Ureter (tissue), 1 donor: ENCODE measurements around the gene BRMS1. TPM values are rescaled to one million over a fixed set of nuclear protein-coding genes. Genes with fewer than 3 reads are reported as not detected.

ENCODE experiments used
- DNase-seq: peaks from one replicate; pipeline ENCODE4 v3.0.0-alpha.2; 2020; ENCODE audit warnings: low spot score
- total RNA-seq: library from RNA; stranded (reverse); gene quantifications from one replicate; pipeline ENCODE4 v1.2.4, GENCODE V29; 2023
- donor health status: DM: yes; HTN: yes; CAD: no.

The BRMS1 gene
- total RNA-seq, 1 donor from 2014 or later: 25.7 TPM

DNA sequence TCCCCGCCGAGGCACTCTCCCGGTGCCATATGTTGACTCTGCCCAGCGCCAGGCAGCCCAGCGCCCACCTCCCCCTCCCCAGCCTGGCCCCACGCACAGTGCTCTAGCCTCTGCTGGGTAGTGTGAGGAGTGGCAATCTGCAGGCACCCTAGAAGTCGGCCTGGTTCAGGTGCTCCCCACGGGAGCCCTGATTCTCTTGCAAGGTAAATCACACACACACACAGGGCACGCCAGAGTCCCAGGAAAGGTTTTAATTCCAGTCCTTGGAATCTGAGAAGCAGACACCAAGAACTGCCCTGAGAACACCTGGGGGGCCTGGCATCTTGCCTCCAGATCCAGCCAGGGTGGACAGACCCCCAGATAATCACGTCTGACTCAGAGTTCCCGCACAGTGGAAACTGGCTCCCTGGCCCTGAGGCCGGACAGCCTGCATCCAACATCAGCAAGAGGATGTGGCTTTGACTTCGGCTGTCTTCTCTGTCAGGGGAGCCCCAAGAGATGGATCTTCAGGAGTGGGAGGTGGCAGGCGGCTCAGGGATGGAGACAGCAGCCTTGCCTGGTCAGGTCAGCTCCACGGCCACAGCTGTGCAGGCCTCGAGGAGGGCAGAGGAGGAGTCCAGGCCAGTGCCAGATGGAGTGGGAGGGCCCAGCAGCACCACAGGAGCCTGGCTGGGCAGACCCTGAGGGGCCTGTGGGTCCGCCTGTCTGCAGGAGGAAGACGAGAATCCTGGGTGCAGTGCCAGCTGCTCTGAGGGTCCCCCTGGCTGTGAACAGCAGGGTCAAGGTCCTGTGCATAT is 7.6 kb downstream of the BRMS1 start:
- no peak for DNase-seq

DNA sequence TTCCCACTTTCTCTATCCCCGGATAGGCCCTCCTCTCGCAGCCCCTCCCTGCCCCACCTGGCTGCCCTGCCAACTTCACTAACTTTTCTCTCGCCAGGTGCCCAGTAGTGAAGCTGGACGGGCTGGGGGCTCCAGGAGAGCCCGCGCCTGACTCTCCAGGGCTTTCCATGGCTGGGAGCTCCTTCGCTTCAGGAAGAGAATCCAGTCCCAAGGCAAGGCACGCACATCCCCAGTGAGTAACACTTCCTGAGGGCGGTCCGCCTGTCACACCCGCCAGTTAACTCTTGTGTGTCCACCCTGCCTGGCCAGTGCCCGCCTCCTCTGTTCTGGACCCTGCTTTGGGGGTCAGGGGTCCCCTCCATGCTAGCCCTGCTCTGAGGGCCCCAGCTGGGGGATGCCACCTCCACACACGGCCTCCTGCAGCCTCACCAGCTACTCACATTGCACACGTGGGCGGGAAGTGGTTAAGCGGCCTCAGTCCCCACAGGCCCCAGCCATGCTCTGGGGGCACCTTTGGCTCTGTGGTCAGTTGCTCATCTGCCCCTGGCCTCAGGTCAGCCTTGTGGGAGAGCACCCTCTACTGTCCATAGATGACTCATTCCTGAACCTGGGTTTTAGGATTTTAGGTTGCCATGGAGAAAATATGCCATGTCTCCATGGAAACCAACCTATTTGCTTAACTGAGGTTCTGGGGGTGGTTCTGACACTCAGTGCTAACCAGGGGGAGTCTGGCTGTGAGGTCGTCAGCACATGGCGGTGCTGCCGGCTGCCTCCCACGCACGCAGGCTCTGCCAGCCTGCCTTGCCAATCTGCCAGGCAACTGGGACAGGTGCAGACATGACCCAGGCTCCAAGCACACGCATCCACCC is 8.4 kb downstream of the BRMS1 start, which contains the start of gene RIN1:
Gene RIN1, minus strand, starts transcription at position 201 of the 869 bp plus-strand sequence. Its CDS starts 32 bp downstream, at position 169.
- DNase-seq: peak; percentile 82

DNA sequence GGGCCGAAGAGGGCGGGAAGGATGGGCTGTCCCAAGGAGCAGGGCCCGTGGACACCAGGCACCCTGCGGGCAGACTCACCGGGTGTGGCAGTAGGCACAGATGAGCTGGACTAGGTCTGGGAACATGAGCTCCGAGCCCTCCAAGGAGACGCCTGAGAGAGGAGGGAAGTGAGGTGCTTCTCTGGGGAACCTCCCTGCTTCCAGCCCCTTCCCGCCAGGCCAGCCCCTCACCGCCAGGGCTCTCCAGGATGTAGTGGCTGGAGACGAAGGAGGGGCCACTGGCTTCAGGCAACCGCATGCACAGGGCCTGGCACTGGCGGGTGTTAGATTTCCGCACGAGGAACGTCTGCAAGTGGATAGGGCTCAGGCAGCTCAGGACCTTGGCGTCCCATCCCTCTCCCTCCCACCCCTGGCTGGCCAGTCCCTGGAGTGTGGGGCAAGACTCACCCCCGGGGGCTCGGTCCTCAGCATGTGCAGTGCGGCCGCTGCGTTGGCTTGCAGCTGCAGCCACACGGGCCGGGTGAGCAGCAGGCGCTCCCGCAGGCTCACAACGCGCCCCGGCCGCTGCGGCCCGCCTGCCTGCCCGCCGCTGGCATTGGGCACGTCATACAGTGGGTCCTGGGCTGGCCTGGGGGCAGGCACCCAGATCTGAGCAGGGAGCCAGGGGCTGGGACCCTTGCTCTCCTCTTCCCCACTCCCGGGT is 9.2 kb downstream of the BRMS1 start:
- DNase-seq: no peak

DNA sequence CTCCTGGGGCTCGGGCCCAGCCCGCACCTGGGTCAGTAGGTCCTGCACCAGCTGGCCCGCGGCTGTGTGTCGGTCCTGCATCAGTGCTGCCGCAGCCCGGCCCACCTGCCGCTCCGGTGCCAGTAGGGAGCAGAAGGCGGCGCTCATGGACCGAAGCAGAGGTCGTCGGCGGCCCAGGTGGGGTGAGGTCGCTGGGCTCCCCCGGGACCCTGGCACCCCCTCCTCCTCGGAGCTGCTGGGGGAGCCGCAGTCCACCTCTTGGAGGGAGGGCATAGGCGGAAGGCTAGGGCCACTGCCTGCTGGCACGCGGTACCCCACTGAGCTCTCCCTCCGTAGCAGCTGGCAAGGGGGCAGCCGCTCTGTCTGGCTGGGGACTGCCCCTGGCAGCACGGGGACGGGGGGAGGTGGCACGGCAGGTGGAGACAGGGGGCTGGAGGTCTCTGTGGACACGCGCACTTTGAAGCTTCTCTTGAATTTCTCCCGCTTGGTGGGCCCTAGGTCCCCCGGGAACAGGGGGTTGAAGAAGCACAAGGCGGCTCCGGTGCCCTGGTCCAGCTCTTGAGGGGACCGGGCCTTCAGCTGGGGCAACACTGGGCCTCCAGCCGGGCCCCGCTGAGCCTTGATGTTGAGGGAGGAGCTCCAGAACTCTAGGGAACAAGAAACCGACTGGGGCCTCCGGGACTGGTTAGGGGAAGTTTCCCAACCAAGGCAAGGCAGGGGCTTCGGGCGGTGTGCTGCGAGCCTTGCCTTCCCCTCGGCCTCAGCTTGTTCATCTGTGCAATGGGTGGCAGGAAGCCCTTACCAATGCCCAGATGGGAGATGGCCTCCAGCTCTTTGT is 10.1 kb downstream of the BRMS1 start:
- no peak for DNase-seq

DNA sequence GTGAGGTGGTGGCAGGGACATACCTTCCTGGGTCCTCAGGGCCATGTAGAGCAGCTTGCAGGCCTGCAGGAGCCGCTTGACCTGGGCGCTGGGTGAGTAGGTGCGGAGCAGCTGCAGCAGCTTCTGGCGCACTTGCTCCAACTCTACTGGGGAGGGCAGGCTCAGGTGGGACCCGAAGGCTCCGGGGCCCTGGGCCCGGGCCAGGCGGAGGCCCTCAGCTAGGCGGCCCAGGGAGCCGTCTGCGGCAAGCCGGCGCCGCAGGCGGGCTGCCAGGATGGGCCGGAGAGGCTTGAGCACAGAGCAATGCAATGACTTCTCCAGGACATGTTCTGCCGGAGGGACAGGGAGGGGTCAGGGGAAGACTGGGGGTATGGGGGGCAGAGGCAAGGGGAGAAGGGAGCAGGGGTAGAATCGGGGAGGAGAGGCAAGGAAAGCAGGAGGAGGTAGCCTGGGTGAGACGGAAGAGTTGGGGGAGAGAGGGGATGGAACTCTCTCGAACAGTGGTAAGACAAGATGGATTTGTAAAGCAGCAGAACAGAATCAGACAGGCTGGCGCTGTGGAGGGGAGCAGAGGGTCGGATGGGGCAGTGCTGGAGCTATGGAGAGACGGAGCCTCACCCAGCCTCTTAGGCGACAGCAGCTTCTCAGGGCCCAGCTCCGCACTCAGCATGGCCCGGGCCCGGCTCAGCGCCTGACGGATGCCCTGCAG is 10.9 kb downstream of the BRMS1 start:
- DNase-seq: no peak

DNA sequence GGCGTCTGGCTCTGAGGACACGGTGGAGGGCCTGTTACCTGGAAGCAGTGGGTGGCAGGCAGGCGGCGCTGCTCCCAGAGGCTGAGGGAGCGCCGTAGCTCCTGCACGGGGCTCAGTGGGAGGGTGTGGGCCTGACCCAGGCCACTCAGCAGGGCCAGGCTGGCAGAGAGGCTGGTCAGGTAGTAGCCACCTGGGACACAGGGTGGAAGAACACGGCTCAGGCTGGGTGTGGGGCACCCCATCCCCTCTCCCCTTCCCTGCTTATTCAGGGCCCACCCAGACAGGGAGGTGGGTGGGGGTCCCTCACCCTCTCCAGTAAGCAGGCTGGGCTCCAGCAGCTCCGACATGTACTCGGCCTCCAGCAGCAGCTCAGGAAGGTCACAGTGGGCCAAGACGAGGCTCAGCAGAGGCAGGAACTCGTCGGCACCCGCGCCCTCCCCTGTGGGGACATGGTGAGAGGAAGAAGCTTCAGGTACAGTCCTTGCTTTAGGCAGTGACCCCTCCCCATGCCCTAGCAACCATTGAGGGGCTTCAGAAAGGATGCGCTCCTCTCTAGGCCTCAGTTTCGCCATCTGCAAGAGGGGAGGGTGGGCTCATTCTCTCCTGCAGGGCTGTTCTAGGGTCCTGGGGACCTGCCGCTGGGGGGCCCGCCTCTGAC is 11.6 kb downstream of the BRMS1 start:
- DNase-seq: no peak

DNA sequence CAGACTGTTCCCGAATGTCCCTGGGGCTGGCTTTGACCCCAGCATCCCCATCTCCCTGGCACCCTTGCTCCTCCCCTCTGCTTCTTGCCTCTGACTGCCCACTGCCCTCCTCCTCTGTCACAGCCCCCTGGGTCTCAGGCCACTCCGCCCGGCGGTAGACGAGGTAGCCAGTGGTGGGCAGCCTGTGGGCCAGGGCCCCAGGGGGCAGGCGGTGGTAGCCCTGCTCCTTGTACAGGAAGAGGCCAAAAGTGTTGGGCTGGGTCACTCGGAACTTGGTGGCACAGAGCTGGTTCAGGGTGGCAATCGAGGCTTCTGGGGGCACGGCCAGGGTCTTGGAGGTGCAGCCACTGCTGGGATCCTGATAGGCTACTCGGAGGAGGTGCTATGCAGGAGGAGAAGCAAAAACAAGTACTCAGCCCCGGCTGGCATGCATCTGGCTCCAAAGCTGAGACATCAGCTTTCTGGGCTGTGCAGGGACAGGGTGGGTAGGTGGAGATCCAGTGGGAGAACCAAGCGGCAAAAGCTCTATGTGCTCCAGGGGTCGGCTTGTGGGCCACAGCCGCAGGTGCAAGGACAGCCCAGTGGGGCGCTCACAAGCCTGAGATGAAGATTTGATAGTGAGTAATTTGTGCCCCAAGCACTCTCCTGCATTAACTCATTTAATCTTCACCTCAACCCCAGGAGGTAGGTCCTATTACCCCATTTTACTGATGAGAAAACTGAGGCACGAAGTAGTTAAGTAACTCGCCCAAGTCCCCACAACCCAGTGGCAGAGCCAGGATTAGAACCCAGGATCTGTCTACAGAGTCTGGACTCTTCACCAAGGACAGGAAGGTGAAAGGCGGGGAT is 12.3 kb downstream of the BRMS1 start:
- DNase-seq: no peak

DNA sequence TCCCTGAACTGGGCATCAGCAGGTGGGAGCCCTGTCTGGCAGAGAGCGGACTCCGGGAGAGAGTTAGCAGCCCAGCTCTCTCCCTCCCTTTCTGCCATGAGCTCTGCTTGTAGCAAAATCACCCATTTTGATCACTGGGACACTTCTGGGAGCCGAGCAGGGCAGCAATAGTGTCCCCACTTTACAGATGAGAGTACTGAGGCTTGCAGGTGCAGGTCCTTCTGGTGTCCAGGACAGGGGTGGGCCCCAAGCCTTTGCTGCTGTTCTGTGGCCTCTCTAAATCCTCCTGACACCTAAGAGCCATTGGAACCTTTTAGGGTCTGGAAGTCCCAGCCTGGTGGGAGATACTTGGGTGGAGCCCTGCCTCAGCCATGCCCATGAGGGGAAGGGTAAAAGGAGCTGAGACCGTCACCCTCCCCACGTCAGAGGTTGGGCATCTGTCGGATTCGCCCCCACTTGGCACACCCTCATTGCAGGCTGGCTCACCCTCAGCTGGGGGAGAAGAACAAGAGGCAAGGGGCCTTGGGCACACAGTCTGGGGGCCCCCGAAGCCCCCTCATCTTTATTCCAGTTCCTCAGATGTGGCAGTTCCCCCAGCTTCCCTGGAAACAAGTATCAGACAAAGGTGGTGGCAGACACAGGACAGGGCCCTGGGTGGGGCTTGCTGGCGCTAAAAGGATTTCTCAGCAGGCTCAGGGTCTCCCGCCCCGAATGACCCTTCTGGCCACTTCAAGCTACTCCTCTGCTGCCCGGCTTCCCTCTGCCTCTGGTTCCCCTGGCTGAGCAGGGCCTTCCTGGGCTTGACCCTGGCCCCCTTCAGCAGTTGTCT is 13.1 kb downstream of the BRMS1 start:
- no peak for DNase-seq

DNA sequence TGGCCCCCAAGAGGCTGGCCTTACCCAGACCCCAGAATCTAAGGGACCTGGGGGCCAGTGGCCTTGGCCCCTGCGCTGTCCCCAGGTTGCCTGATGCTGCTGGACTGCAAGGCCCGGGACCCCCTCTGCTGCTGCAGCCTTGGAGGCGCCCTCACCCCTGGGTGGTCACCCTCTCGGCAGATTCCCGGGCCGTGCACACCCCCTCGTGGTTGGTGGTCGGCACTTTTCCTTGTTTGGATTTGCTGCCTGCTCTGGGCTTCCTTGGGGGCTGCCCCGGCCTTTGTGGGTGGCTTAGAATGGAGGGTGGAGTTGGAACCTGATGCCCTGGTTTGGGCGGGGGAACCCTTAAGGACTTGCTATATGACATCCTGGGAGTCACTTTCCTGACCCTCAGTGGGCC is 14.0 kb downstream of the BRMS1 start:
- DNase-seq: no peak

DNA sequence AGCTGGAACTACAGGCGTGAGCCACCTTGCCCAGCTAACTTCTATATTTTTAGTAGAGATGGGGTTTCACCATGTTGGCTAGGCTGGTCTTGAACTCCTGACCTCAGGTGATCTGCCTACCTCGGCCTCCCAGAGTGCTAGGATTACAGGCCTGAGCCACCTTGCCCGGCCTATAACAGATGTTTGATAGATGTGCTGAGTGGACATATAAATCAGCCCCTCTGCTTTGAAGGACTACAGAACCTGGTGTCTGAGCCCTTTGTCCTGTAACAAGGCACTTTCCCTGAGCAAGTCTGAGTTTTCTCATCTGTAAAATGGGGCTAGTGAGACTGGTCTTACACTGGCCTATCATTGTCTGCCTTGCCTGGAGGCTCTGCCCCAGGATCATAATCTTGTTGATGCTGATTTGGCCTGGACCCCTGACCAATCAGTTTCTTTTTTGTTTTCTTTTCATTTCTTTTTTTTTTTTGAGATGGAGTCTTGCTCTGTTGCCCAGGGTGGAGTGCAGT is 15.7 kb downstream of the BRMS1 start:
- DNase-seq: no peak

DNA sequence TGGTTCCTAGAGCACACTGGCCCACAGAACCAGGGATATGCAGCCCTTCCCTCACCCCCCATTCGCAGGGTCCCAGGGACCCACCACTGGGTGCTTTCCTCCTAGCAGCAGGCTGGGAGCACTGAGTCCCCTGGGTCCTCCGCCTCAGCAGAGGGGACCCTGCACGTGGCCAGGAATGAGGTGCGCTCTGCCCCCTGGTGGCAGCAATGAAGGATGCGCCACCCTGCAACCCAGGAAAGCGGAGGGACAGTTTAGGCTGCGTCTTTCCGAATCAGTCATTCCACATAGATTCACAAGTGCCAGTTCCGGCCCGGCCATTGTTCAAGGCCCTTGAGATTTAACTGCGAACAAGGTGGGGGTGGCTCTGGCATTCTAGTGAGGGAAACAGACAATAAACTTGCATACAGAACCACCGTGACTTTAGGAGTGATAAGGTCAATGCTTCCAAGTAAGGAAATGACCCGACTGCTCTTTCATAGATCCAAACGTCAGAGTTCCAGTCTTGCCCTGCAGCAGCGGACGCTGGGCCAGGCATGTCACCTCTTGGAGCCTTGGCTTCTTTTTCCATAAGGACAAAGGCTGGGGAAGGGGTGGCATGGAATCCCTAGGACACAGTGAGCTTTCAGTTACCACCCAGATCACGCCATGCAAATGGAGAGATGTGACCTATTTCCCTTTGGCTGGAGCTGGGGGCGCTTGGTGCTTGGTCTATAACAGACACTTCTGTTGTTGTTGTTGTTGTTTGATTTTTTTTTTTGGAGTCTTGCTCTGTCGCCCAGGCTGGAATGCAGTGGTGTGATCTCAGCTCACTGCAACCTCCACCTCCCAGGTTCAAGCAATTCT is 16.4 kb downstream of the BRMS1 start:
- DNase-seq: peak; percentile 84

DNA sequence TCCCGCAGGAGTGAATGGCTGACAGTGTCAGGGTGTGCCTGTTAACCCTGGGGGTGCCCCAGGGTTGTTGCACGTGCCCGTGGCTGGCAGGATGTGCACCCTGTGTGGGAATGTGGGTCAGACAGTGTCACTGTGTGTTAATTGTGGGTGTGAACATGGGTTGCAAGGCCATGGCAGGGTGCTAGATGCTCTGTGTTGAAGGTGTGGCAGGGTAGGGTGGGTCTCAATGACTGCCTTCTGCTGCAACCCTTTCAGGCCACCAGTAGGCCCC is 16.9 kb downstream of the BRMS1 start:
- no peak for DNase-seq

DNA sequence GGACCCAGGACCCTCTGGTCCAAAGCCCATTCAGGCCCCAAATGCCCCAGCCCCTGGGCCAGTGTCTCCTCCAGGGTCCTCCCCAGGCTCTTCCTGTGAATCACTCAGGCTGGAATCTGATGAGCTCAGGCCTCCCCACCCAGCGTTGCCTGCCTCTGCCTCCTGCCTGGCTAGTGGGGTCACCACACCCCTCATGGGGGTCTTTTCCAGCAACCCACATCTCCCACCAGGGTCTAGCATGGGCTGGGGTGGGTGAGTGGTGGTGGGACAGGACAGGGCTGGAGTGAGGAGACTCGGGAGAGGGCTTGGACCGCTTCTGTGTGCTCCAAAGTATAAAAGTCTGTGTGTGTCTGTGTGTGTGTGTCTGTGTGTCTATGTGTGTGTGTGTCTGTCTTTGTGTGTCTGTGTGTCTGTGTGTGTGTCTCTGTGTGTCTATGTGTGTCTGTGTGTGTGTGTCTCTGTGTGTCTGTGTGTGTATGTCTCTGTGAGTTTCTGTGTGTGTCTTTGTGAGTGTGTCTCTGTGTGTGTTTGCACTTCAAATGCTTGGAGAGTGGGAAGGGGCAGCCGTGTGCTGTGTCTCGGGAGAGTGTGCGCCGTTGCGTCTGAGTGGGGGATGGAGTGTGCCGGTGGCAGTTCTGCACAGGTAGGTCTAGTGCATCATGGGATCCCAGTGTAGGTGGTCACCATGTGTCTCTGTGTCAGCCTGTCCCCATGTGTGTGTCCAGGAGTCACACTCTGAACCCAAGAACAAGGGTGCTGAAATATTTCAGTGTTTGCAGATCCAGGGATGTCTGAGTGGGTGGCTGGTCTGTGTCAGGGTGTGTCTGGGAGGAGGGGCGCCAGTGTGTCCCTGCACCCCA is 17.5 kb downstream of the BRMS1 start:
- DNase-seq: no peak

DNA sequence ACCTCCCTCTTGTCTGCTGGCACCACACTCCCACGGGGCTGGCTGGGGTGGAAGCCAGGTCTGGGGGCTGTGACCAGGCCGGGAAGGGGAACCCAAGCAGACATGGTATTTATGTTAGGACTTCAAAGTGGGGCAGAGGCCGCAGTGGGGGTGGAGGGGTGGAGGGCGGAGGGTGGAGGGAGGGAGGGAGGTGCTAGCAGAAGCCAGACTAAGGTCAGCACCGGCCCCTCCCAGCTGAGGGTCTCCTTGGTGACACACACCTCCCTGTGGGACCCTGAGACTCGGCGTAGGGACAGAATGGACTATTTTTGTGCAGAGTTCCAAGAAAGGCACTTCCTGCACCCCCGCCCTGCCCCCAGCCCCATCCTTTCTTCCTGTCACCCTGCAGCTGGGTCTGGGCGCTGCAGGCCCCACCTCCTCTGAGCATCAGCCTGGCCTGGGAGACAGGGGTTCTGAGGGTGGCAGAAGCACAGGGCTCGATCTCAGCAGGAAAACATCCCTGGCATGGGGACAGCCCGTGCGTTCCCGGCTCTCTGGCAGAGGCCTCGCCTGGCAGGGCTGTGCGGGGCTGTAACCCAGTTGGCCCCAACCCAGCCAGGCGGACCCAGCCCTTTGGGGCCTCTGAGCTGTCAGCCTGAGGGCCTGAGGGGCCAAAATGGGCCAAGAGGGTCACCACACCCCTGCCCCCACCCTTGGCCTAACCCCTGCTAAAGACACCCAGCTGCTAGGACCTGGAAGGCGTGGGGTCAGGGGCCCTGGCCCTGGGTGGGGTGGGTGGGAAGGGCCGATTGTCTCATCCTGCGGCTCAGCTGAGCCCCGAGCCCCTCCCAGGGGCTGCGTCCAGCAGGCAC is 18.4 kb downstream of the BRMS1 start:
- peak; percentile 69 for DNase-seq

DNA sequence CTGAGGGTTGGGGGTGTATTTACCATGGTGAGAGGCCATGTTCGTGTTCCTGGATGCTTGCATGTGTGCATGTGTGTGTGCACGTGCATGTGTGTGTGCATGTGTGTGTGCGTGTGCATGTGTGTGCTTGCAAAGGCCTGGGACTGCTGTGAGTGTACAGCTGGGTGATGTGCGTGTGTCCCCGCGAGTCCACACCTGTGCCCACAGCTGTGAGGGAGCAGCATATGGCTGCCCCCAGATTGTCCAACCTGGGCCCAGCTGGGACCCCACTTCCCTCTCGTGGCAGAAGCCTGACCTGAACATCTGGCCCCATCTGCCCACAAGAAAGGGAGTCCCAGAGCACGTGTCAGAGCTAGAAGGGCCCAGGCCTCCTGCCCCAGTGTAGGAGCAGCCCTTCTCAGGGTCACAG is 19.6 kb downstream of the BRMS1 start:
- DNase-seq: no peak
